ENCODE data around the gene NUCB1. TPM values are rescaled to one million over a fixed set of nuclear protein-coding genes. Genes with fewer than 3 reads are reported as not detected.

Gene NUCB1

Small RNA genes lying within 50 kb of the gene (small RNA-seq; reads per million reads assigned to genes)
- gene AC026803.1 (ENCODE audit: insufficient read depth): not detected
